Measurements from ENCODE around the gene PRSS2. TPM values are rescaled to one million over a fixed set of nuclear protein-coding genes. Genes with fewer than 3 reads are reported as not detected.

The PRSS2 gene
- total and polyA plus RNA-seq, 4 donors = 0.21 TPM; not detected in 3

- Histone ChIP-seq H3K9ac (ENCODE audit: low read depth in 1 of 2, low read length in 2 of 2) (peak overlapping the region in 1 of 2 donors; percentile 49), H3K4me1 (ENCODE audit: control insufficient read depth in 4 of 4, insufficient read depth in 4 of 4, low read length in 3 of 4) (peaks cover 11 to 15% (median 14%) of the 10 kb centered on the region in 4 donors), H3K27me3 (ENCODE audit: control insufficient read depth in 4 of 4, insufficient read depth in 4 of 4, low read length in 3 of 4) (peaks cover 0 to 6% (median 2%) of the 10 kb centered on the region in 4 donors), H3K4me3 (ENCODE audit: low read depth in 1 of 3, low read length in 3 of 3) (no peak overlapping the region), H3K27ac (ENCODE audit: low read depth in 1 of 2, low read length in 2 of 2) (no peak overlapping the region), H3K36me3 (ENCODE audit: control insufficient read depth in 4 of 4, insufficient read depth in 3 of 4, low read depth in 1 of 4, low read length in 3 of 4) (no peaks in the 10 kb centered on the region), H3K9me3 (ENCODE audit: control insufficient read depth in 4 of 4, low read length in 3 of 4) (no peaks in the 10 kb centered on the region)
- TF ChIP-seq TAF1 (conservative IDR thresholded peaks at IDR 0.05) = no peak
- no peak for TF ChIP-seq ATF3 (IDR thresholded peaks at IDR 0.05)
- no peak for TF ChIP-seq FOXA2 (IDR thresholded peaks at IDR 0.05)
- TF ChIP-seq HNF4A (conservative IDR thresholded peaks at IDR 0.05) = no peak
- TF ChIP-seq ZBTB33 (IDR thresholded peaks at IDR 0.05) = no peak
- no peak for TF ChIP-seq RXRA (IDR thresholded peaks at IDR 0.05)
- no peak for TF ChIP-seq RAD21 (IDR thresholded peaks at IDR 0.05)
- TF ChIP-seq JUND (IDR thresholded peaks at IDR 0.05) = no peak
- no peak for TF ChIP-seq SP1 (IDR thresholded peaks at IDR 0.05)
- no peak for TF ChIP-seq HNF4G (IDR thresholded peaks at IDR 0.05)
- TF ChIP-seq NR2F2 (IDR thresholded peaks at IDR 0.05) = no peak
- no peak for TF ChIP-seq MAX (IDR thresholded peaks at IDR 0.05)
- TF ChIP-seq EGR1 (IDR thresholded peaks at IDR 0.05; ENCODE audit: low read depth in 2 of 2) = no peak
- no peak for TF ChIP-seq GABPA (IDR thresholded peaks at IDR 0.05 in 1 of 2, conservative IDR thresholded peaks at IDR 0.05 in 1 of 2)
- 85% methylated on average over 1 of the region's 1 CpG for WGBS
- DNase-seq (ENCODE audit: low spot score) = no peak
Observed at GRCh38 chr7:142800088-142800487, 29.3 kb downstream of the PRSS2 start.

- Histone ChIP-seq H3K9ac (ENCODE audit: low read depth in 1 of 2, low read length in 2 of 2) (peak overlapping the region in 1 of 2 donors; percentile 13), H3K27ac (ENCODE audit: low read depth in 1 of 2, low read length in 2 of 2) (no peak overlapping the region), H3K27me3 (ENCODE audit: control insufficient read depth in 4 of 4, insufficient read depth in 4 of 4, low read length in 3 of 4) (peaks cover 0 to 6% (median 2%) of the 10 kb centered on the region in 4 donors), H3K9me3 (ENCODE audit: control insufficient read depth in 4 of 4, low read length in 3 of 4) (no peaks in the 10 kb centered on the region), H3K4me1 (ENCODE audit: control insufficient read depth in 4 of 4, insufficient read depth in 4 of 4, low read length in 3 of 4) (peaks cover 11 to 15% (median 14%) of the 10 kb centered on the region in 4 donors), H3K36me3 (ENCODE audit: control insufficient read depth in 4 of 4, insufficient read depth in 3 of 4, low read depth in 1 of 4, low read length in 3 of 4) (no peaks in the 10 kb centered on the region), H3K4me3 (ENCODE audit: low read depth in 1 of 3, low read length in 3 of 3) (no peak overlapping the region)
- DNase-seq (ENCODE audit: low spot score) = peak; percentile 16
- WGBS = 86% methylated on average over 7 of the region's 7 CpGs
- TF ChIP-seq NR2F2 (IDR thresholded peaks at IDR 0.05) (no peak), GABPA (IDR thresholded peaks at IDR 0.05 in 1 of 2, conservative IDR thresholded peaks at IDR 0.05 in 1 of 2) (no peak), FOXA1 (IDR thresholded peaks at IDR 0.05) (no peak)
Observed at GRCh38 chr7:142800699-142801260, 30.0 kb downstream of the PRSS2 start.

GRCh38 chr7:142801601-142802295, 31.0 kb downstream of the PRSS2 start:
- H3K36me3 ChIP-seq (ENCODE audit: control insufficient read depth in 4 of 4, insufficient read depth in 3 of 4, low read depth in 1 of 4, low read length in 3 of 4) = no peaks in the 10 kb centered on the region
- peaks cover 0 to 6% (median 0%) of the 10 kb centered on the region in 4 donors for H3K27me3 ChIP-seq (ENCODE audit: control insufficient read depth in 4 of 4, insufficient read depth in 4 of 4, low read length in 3 of 4)
- peaks cover 10 to 12% (median 11%) of the 10 kb centered on the region in 4 donors for H3K4me1 ChIP-seq (ENCODE audit: control insufficient read depth in 4 of 4, insufficient read depth in 4 of 4, low read length in 3 of 4)
- H3K9me3 ChIP-seq (ENCODE audit: control insufficient read depth in 4 of 4, low read length in 3 of 4) = no peaks in the 10 kb centered on the region
- no peak overlapping the region for H3K9ac ChIP-seq (ENCODE audit: low read depth in 1 of 2, low read length in 2 of 2)
- no peak for TF ChIP-seq RAD21 (IDR thresholded peaks at IDR 0.05)
- no peak for TF ChIP-seq TAF1 (conservative IDR thresholded peaks at IDR 0.05)
- no peak for TF ChIP-seq GABPA (IDR thresholded peaks at IDR 0.05 in 1 of 2, conservative IDR thresholded peaks at IDR 0.05 in 1 of 2)
- TF ChIP-seq FOXA1 (IDR thresholded peaks at IDR 0.05) = no peak
- no peak for TF ChIP-seq ATF3 (IDR thresholded peaks at IDR 0.05)
- peak; percentile 29 for DNase-seq (ENCODE audit: low spot score)
- 85% methylated on average over 8 of the region's 8 CpGs for WGBS
- no peak overlapping the region for H3K4me3 ChIP-seq (ENCODE audit: low read depth in 1 of 3, low read length in 3 of 3)
- H3K27ac ChIP-seq (ENCODE audit: low read depth in 1 of 2, low read length in 2 of 2) = no peak overlapping the region
